Measurements from ENCODE around the gene HERC3.

Gene HERC3

GRCh38 chr4:88734403-88734949, 142.2 kb downstream of the HERC3 start:
- TF ChIP-seq, protein P1, sequence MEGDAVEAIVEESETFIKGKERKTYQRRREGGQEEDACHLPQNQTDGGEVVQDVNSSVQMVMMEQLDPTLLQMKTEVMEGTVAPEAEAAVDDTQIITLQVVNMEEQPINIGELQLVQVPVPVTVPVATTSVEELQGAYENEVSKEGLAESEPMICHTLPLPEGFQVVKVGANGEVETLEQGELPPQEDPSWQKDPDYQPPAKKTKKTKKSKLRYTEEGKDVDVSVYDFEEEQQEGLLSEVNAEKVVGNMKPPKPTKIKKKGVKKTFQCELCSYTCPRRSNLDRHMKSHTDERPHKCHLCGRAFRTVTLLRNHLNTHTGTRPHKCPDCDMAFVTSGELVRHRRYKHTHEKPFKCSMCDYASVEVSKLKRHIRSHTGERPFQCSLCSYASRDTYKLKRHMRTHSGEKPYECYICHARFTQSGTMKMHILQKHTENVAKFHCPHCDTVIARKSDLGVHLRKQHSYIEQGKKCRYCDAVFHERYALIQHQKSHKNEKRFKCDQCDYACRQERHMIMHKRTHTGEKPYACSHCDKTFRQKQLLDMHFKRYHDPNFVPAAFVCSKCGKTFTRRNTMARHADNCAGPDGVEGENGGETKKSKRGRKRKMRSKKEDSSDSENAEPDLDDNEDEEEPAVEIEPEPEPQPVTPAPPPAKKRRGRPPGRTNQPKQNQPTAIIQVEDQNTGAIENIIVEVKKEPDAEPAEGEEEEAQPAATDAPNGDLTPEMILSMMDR (IDR thresholded peaks at IDR 0.05; ENCODE audit: low read length): no peak
- no peak for TF ChIP-seq EZH2 (IDR thresholded peaks at IDR 0.05; ENCODE audit: borderline replicate concordance, low read length)

GRCh38 chr4:88735564-88735963, 143.3 kb downstream of the HERC3 start:
- H3K4me2 ChIP-seq (ENCODE audit: low read length): no peak overlapping the region
- H3K27ac ChIP-seq (ENCODE audit: low read depth, low read length, poor library complexity, severe bottlenecking): no peak overlapping the region
- no peaks in the 10 kb centered on the region for H3K9me3 ChIP-seq (ENCODE audit: low read length)
- TF ChIP-seq EZH2 (IDR thresholded peaks at IDR 0.05; ENCODE audit: borderline replicate concordance, low read length): no peak
- TF ChIP-seq, protein P1 (IDR thresholded peaks at IDR 0.05; ENCODE audit: low read length): no peak
- H2AFZ ChIP-seq (ENCODE audit: low read length): no peak overlapping the region
- H3K9me2 ChIP-seq (ENCODE audit: low read depth, low read length): no peaks in the 10 kb centered on the region
- no peaks in the 10 kb centered on the region for H3K36me3 ChIP-seq (ENCODE audit: insufficient read depth, low read length)
- no peak overlapping the region for H3K4me3 ChIP-seq (ENCODE audit: low read depth, low read length, poor library complexity, severe bottlenecking)
- no peak overlapping the region for H3K9ac ChIP-seq (ENCODE audit: low read length)
- H3K79me2 ChIP-seq (ENCODE audit: insufficient read depth, low read length): no peaks in the 10 kb centered on the region
- H3K27me3 ChIP-seq (ENCODE audit: insufficient read depth, low read length): no peaks in the 10 kb centered on the region
- H3K4me1 ChIP-seq (ENCODE audit: insufficient read depth, low read length, severe bottlenecking): no peaks in the 10 kb centered on the region
- no peaks in the 10 kb centered on the region for H4K20me1 ChIP-seq (ENCODE audit: insufficient read depth, low read length)
- no peaks in the 10 kb centered on the region for H3F3A ChIP-seq (ENCODE audit: insufficient read depth, low read length)

More at GRCh38 chr4:88734403-88734949, 142.2 kb downstream of the HERC3 start:
- no peaks in the 10 kb centered on the region for H3K9me2 ChIP-seq (ENCODE audit: low read depth, low read length)
- no peak overlapping the region for H3K27ac ChIP-seq (ENCODE audit: low read depth, low read length, poor library complexity, severe bottlenecking)
- H4K20me1 ChIP-seq (ENCODE audit: insufficient read depth, low read length): no peaks in the 10 kb centered on the region
- H3F3A ChIP-seq (ENCODE audit: insufficient read depth, low read length): no peaks in the 10 kb centered on the region
- H3K27me3 ChIP-seq (ENCODE audit: insufficient read depth, low read length): no peaks in the 10 kb centered on the region
- H2AFZ ChIP-seq (ENCODE audit: low read length): no peak overlapping the region
- H3K79me2 ChIP-seq (ENCODE audit: insufficient read depth, low read length): no peaks in the 10 kb centered on the region
- no peak overlapping the region for H3K4me2 ChIP-seq (ENCODE audit: low read length)
- no peaks in the 10 kb centered on the region for H3K9me3 ChIP-seq (ENCODE audit: low read length)
- no peaks in the 10 kb centered on the region for H3K36me3 ChIP-seq (ENCODE audit: insufficient read depth, low read length)
- no peaks in the 10 kb centered on the region for H3K4me1 ChIP-seq (ENCODE audit: insufficient read depth, low read length, severe bottlenecking)
- no peak overlapping the region for H3K4me3 ChIP-seq (ENCODE audit: low read depth, low read length, poor library complexity, severe bottlenecking)
- no peak overlapping the region for H3K9ac ChIP-seq (ENCODE audit: low read length)

DNA sequence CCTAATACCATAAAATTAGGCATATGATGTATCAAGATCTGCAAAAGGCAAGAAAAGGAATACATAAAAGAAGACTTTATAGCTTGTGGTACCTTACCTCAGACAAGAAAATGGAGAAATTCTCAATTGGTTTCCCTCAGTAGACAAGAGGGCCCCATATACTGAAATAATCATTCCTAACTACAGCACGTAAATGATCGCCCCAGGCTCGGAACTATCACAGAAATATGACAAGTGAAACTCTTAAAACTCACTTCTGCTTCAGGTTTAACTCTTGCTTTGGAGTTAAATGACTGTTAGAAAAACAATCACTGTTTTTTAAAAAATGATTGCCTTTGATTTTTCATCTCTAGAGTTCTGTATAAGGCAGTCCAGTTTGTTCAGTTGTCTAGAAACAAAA, 144.0 kb downstream of the HERC3 start:
- Histone ChIP-seq H3K27ac (ENCODE audit: low read depth, low read length, poor library complexity, severe bottlenecking) (no peak overlapping the region), H3K4me1 (ENCODE audit: insufficient read depth, low read length, severe bottlenecking) (no peaks in the 10 kb centered on the region), H3K4me2 (ENCODE audit: low read length) (no peak overlapping the region), H3K9ac (ENCODE audit: low read length) (no peak overlapping the region), H3K9me3 (ENCODE audit: low read length) (no peaks in the 10 kb centered on the region), H3K36me3 (ENCODE audit: insufficient read depth, low read length) (no peaks in the 10 kb centered on the region), H3K4me3 (ENCODE audit: low read depth, low read length, poor library complexity, severe bottlenecking) (no peak overlapping the region), H3K79me2 (ENCODE audit: insufficient read depth, low read length) (no peaks in the 10 kb centered on the region), H3K9me2 (ENCODE audit: low read depth, low read length) (no peaks in the 10 kb centered on the region), H3K27me3 (ENCODE audit: insufficient read depth, low read length) (no peaks in the 10 kb centered on the region), H3F3A (ENCODE audit: insufficient read depth, low read length) (no peaks in the 10 kb centered on the region), H4K20me1 (ENCODE audit: insufficient read depth, low read length) (no peaks in the 10 kb centered on the region), H2AFZ (ENCODE audit: low read length) (no peak overlapping the region)
- TF ChIP-seq EZH2 (IDR thresholded peaks at IDR 0.05; ENCODE audit: borderline replicate concordance, low read length): no peak
- TF ChIP-seq, protein P1 (IDR thresholded peaks at IDR 0.05; ENCODE audit: low read length): no peak
